ENCODE measurements around the gene SULT6B1.

SULT6B1 gene

GRCh38 chr2:37168217-37168981, 20.1 kb downstream of the SULT6B1 start:
- TF ChIP-seq, protein P1, sequence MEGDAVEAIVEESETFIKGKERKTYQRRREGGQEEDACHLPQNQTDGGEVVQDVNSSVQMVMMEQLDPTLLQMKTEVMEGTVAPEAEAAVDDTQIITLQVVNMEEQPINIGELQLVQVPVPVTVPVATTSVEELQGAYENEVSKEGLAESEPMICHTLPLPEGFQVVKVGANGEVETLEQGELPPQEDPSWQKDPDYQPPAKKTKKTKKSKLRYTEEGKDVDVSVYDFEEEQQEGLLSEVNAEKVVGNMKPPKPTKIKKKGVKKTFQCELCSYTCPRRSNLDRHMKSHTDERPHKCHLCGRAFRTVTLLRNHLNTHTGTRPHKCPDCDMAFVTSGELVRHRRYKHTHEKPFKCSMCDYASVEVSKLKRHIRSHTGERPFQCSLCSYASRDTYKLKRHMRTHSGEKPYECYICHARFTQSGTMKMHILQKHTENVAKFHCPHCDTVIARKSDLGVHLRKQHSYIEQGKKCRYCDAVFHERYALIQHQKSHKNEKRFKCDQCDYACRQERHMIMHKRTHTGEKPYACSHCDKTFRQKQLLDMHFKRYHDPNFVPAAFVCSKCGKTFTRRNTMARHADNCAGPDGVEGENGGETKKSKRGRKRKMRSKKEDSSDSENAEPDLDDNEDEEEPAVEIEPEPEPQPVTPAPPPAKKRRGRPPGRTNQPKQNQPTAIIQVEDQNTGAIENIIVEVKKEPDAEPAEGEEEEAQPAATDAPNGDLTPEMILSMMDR (IDR thresholded peaks at IDR 0.05; ENCODE audit: control extremely low read depth, extremely low read depth, low read depth, missing control alignments): peak; percentile 68
- DNase-seq (ENCODE audit: extremely low spot score): peak; percentile 79
- ChIA-PET POLR2A (no interaction called here), CTCF (interaction anchor here (0.7 to 7.4 kb wide), 17 partner anchors 8 to 721 kb away, joined by 3 to 49 read pairs (median 4); partner anchors contain the start of gene EIF2AK2)

- CTCF ChIA-PET: interaction anchor here (0.7 to 7.4 kb wide), 12 partner anchors 9 to 718 kb away, joined by 3 to 49 read pairs (median 5); partner anchors contain the start of gene EIF2AK2
- POLR2A ChIA-PET: no interaction called here
- no peak for DNase-seq (ENCODE audit: extremely low spot score)
- TF ChIP-seq, protein P1 (IDR thresholded peaks at IDR 0.05; ENCODE audit: control extremely low read depth, extremely low read depth, low read depth, missing control alignments): no peak
These were observed 20.8 kb downstream of the SULT6B1 start for GRCh38 chr2:37167636-37168180.

GRCh38 chr2:37164757-37165156, 23.7 kb downstream of the SULT6B1 start:
- TF ChIP-seq, protein P1 (IDR thresholded peaks at IDR 0.05; ENCODE audit: control extremely low read depth, extremely low read depth, low read depth, missing control alignments): no peak
- CTCF ChIA-PET: interaction anchor here (7.4 kb wide), 1 partner anchor 15 kb away, joined by 41 read pairs; no protein-coding TSS in a partner anchor
- POLR2A ChIA-PET: no interaction called here
- DNase-seq (ENCODE audit: extremely low spot score): no peak

GRCh38 chr2:37156857-37157714, 31.4 kb downstream of the SULT6B1 start, which contains the start of gene EIF2AK2:
Gene EIF2AK2, minus strand, starts transcription at chr2:37156980. Its CDS starts 9,174 bp downstream, at chr2:37147806.
- TF ChIP-seq, protein P1 (IDR thresholded peaks at IDR 0.05; ENCODE audit: control extremely low read depth, extremely low read depth, low read depth, missing control alignments): no peak
- POLR2A ChIA-PET: interaction anchor here (0.5 to 1.0 kb wide), 3 partner anchors 40 to 1344 kb away, joined by 3 read pairs; no protein-coding TSS in a partner anchor
- DNase-seq (ENCODE audit: extremely low spot score): peak; percentile 97
- CTCF ChIA-PET: interaction anchor here (0.7 to 6.2 kb wide), 6 partner anchors 12 to 721 kb away, joined by 3 to 49 read pairs (median 3); no protein-coding TSS in a partner anchor

DNA sequence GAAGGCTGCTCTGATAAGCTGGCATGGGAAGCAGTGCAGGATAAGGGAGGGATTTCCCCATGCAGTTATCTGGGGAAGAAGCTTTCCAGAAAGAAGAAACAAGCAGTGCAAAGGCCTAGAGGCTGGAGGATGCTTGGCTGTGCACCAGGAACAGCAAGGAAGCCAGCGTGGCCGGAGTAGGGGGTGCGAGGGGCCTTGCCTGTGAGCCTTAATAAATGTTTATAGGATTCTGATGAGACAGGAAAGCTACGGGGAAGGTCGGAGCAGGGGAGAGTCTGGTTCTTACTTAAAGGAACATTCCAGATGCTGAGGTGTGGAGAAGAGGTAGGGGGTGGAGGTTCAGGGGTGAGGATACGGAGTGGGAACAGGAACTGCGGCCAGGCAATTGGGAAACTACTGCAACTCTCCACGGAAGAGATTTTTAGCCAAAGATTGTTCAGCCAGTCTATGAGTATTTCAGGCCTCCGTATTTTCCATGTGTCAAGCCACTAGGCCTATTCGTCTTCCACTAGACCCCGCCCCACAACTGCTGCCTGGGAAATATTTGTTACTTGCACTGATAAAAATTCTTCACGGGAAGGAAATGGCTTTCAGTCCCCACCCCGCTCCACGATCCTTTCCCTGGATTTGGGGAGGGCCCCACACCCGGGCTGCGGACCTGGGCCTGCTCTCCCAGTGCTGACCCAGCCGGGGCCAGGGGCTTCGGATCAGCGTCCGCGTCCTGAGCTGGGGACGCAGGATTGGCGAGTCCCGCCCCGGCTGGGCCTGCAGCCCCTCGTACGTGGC, 32.2 kb downstream of the SULT6B1 start:
- TF ChIP-seq, protein P1 (IDR thresholded peaks at IDR 0.05; ENCODE audit: control extremely low read depth, extremely low read depth, low read depth, missing control alignments): no peak
- ChIA-PET POLR2A (interaction anchor here (0.5 to 1.0 kb wide), 3 partner anchors 41 to 1345 kb away, joined by 3 read pairs; no protein-coding TSS in a partner anchor), CTCF (interaction anchor here (0.7 to 6.2 kb wide), 7 partner anchors 11 to 722 kb away, joined by 3 to 49 read pairs (median 3); no protein-coding TSS in a partner anchor)
- DNase-seq (ENCODE audit: extremely low spot score): no peak

Measured in GM10248 (cell line).